ENCODE results near the gene ABCA7. TPM values are rescaled to one million over a fixed set of nuclear protein-coding genes. Genes with fewer than 3 reads are reported as not detected.

ABCA7 gene
- total and polyA plus RNA-seq, 2 of the 13 experiments (the other 11 are each of a cell fraction or from before 2014, with no cell fraction given): 4.4 to 32.4 TPM

DNA sequence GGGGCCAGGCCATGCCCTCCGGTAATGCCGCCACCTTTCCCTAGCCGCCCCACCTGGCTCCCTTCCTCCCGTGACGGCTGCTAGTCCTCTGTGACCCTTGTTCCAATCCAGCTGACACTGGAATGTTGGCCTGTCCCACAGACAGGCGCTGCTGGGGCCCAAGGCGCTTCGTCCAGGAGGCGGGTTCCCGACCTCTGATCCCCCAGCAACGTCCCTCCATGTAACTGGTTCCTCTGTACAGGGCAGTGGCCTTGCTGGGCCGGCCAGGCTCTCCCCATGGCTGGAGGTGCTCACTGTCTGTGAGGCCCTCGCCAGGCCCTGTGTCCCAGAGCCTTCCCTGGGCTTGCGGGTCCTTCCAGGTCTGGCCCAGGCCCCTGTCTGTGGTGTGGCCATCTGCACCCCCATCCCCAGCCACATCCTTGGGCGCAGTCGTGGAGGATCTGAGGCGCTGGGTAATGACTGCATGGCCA lies 46.5 kb upstream of the ABCA7 start (continued):
- no peak for TF ChIP-seq HNRNPH1 (optimal IDR thresholded peaks at IDR 0.05; ENCODE audit: low read depth, low read length)
- no peak for TF ChIP-seq TP53 (CRISPR knock-in tag; conservative IDR thresholded peaks at IDR 0.05)
- no peak for TF ChIP-seq PHF5A (CRISPR knock-in tag; IDR thresholded peaks at IDR 0.05; ENCODE audit: low read depth, unreplicated experiment)
- TF ChIP-seq ELF1 (CRISPR knock-in tag; IDR thresholded peaks at IDR 0.05): 0 out of 2 replicates have a peak, but pooled peaks have one; percentile 41
- TF ChIP-seq, protein P1, sequence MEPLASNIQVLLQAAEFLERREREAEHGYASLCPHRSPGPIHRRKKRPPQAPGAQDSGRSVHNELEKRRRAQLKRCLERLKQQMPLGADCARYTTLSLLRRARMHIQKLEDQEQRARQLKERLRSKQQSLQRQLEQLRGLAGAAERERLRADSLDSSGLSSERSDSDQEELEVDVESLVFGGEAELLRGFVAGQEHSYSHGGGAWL (CRISPR knock-in tag; IDR thresholded peaks at IDR 0.05): 0 out of 2 replicates have a peak, but pooled peaks have one; percentile 28
- no peak for TF ChIP-seq ARNT (IDR thresholded peaks at IDR 0.05)
- TF ChIP-seq ZFP36L2 (CRISPR knock-in tag; IDR thresholded peaks at IDR 0.05): no peak
- TF ChIP-seq ZNF629 (CRISPR knock-in tag; conservative IDR thresholded peaks at IDR 0.05): no peak; the same call in 1 of the 2 replicates
- no peak for TF ChIP-seq ZNF441 (CRISPR knock-in tag; IDR thresholded peaks at IDR 0.05; ENCODE audit: borderline replicate concordance)
- TF ChIP-seq, protein P2, sequence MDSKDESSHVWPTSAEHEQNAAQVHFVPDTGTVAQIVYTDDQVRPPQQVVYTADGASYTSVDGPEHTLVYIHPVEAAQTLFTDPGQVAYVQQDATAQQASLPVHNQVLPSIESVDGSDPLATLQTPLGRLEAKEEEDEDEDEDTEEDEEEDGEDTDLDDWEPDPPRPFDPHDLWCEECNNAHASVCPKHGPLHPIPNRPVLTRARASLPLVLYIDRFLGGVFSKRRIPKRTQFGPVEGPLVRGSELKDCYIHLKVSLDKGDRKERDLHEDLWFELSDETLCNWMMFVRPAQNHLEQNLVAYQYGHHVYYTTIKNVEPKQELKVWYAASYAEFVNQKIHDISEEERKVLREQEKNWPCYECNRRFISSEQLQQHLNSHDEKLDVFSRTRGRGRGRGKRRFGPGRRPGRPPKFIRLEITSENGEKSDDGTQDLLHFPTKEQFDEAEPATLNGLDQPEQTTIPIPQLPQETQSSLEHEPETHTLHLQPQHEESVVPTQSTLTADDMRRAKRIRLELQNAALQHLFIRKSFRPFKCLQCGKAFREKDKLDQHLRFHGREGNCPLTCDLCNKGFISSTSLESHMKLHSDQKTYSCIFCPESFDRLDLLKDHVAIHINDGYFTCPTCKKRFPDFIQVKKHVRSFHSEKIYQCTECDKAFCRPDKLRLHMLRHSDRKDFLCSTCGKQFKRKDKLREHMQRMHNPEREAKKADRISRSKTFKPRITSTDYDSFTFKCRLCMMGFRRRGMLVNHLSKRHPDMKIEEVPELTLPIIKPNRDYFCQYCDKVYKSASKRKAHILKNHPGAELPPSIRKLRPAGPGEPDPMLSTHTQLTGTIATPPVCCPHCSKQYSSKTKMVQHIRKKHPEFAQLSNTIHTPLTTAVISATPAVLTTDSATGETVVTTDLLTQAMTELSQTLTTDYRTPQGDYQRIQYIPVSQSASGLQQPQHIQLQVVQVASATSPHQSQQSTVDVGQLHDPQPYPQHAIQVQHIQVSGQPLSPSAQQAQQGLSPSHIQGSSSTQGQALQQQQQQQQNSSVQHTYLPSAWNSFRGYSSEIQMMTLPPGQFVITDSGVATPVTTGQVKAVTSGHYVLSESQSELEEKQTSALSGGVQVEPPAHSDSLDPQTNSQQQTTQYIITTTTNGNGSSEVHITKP (CRISPR knock-in tag; IDR thresholded peaks at IDR 0.05; ENCODE audit: low read depth): peak; percentile 82
- no peak for TF ChIP-seq ZNF75D (CRISPR knock-in tag; IDR thresholded peaks at IDR 0.05; ENCODE audit: borderline replicate concordance)
- TF ChIP-seq HNRNPUL1 (IDR thresholded peaks at IDR 0.05; ENCODE audit: low read depth, low read length): no peak
- TF ChIP-seq ZBTB38 (CRISPR knock-in tag; IDR thresholded peaks at IDR 0.05): peak; percentile 31; the same call in 1 of the 2 replicates
- TF ChIP-seq KMT2B (CRISPR knock-in tag; IDR thresholded peaks at IDR 0.05): no peak
- TF ChIP-seq PAF1 (CRISPR knock-in tag; IDR thresholded peaks at IDR 0.05): no peak
- TF ChIP-seq ZNF850 (CRISPR knock-in tag; conservative IDR thresholded peaks at IDR 0.05): no peak
- no peak for TF ChIP-seq NCOA5 (CRISPR knock-in tag; IDR thresholded peaks at IDR 0.05)
- TF ChIP-seq ZNF614 (CRISPR knock-in tag; IDR thresholded peaks at IDR 0.05; ENCODE audit: borderline replicate concordance): 0 out of 2 replicates have a peak, but pooled peaks have one; percentile 50
- no peak for TF ChIP-seq ZNF749 (CRISPR knock-in tag; IDR thresholded peaks at IDR 0.05; ENCODE audit: borderline replicate concordance)
- no peak for TF ChIP-seq CHD4 (IDR thresholded peaks at IDR 0.05; ENCODE audit: borderline replicate concordance, low read length)
- no peak for TF ChIP-seq ZFYVE20 (CRISPR knock-in tag; IDR thresholded peaks at IDR 0.05; ENCODE audit: borderline replicate concordance, low read depth)
- no peak for TF ChIP-seq NFKBIZ (CRISPR knock-in tag; IDR thresholded peaks at IDR 0.05)
- TF ChIP-seq ZBTB20 (CRISPR knock-in tag; IDR thresholded peaks at IDR 0.05; ENCODE audit: borderline replicate concordance, low read depth): peak; percentile 44; the same call in 1 of the 2 replicates
- 0 out of 2 replicates have a peak, but pooled peaks have one; percentile 51 for TF ChIP-seq RBFOX2 (IDR thresholded peaks at IDR 0.05; ENCODE audit: low read depth, low read length)
- no peak for TF ChIP-seq GLI4 (CRISPR knock-in tag; IDR thresholded peaks at IDR 0.05; ENCODE audit: borderline replicate concordance)
- TF ChIP-seq KDM5B (CRISPR knock-in tag; IDR thresholded peaks at IDR 0.05; ENCODE audit: borderline replicate concordance): no peak
- TF ChIP-seq ZNF263 (CRISPR knock-in tag; IDR thresholded peaks at IDR 0.05): peak; percentile 98
- peak; percentile 21; the same call in 1 of the 2 replicates for TF ChIP-seq GFI1 (CRISPR knock-in tag; IDR thresholded peaks at IDR 0.05; ENCODE audit: borderline replicate concordance)
- TF ChIP-seq ZIK1 (CRISPR knock-in tag; IDR thresholded peaks at IDR 0.05; ENCODE audit: borderline replicate concordance, low read depth): no peak
- TF ChIP-seq ZNF563 (CRISPR knock-in tag; IDR thresholded peaks at IDR 0.05): peak; percentile 53; the same call in 1 of the 2 replicates

Measured in HepG2 (cell line).